H1 (cell line): ENCODE results near the gene BRAT1. TPM values are rescaled to one million over a fixed set of nuclear protein-coding genes. Genes with fewer than 3 reads are reported as not detected.

ENCODE experiments used
- JUN ChIP-seq: IDR thresholded peaks from 2 replicates; pipeline ENCODE4 v1.6.1; 2011; ENCODE audit warnings: low read depth, mild to moderate bottlenecking, improper control_type of control experiment, low read length
- RBBP5 ChIP-seq: IDR thresholded peaks from 2 replicates; pipeline ENCODE4 v1.7.1; 2012; ENCODE audit warnings: low read depth, mild to moderate bottlenecking, inconsistent platforms, low read length, moderate library complexity, borderline replicate concordance
- RFX5 ChIP-seq: IDR thresholded peaks from 2 replicates; pipeline ENCODE4 v1.6.1; 2011; ENCODE audit warnings: low read depth, low read length, improper control_type of control experiment, borderline replicate concordance
- YY1 ChIP-seq: IDR thresholded peaks from 2 replicates; pipeline ENCODE4 v1.6.1; 2011; ENCODE audit warnings: low read depth, mild to moderate bottlenecking, low read length
- polyA plus RNA-seq, 7 experiments: library from polyadenylated mRNA; depleted of rRNA in 3 of 7; stranded (reverse) in 5 of 7; unstranded in 2 of 7; fragments of >200 nt in 5 of 7; fragments of 200-250 nt in 2 of 7; gene quantifications; 1 replicate in 5 of 7; 2 replicates in 1 of 7; 4 replicates in 1 of 7; pipeline versions ENCODE4 v1.2.1 to v1.2.3, GENCODE V29; 2011 to 2013; ENCODE audit warnings: missing spikeins in 2 of 7, mixed read lengths in 2 of 7
- total RNA-seq: library from RNA; stranded (reverse); fragmentation: NEBNext Ultra II Directional; extraction: Animal tissue kit (Norgen Biotek cat#: 25700); gene quantifications from 2 replicates; pipeline ENCODE4 v1.2.1, GENCODE V29; 2021

The BRAT1 gene
- total and polyA plus RNA-seq, 2 of the 8 experiments (the other 6 are each of a cell fraction or from before 2014, with no cell fraction given), result 36.8 to 42.3 TPM

GRCh38 chr7:2601907-2602306 lies 46.6 kb upstream of the BRAT1 start (continued):
- TF ChIP-seq YY1, result no peak
- no peak for TF ChIP-seq JUN
- no peak for TF ChIP-seq RFX5
- no peak for TF ChIP-seq RBBP5
